Mucosa of rectum (tissue), 2 donors: ENCODE results near the gene SEMA3D.
A peak's percentile ranks its signal among the peaks of the same experiment; 100 is the strongest.

Source experiments
- H3K27ac ChIP-seq, 2 donors: one replicate each; pipeline ENCODE4 v1.7.0; 2013; ENCODE audit warnings: inconsistent platforms in 2 of 2, low read depth in 2 of 2, low read length in 2 of 2
- H3K27me3 ChIP-seq, 2 donors: one replicate each; pipeline ENCODE4 v1.7.0; 2013; ENCODE audit warnings: low read length in 2 of 2; ENCODE audit not compliant: control insufficient read depth in 2 of 2, insufficient read depth in 2 of 2
- H3K36me3 ChIP-seq, 2 donors: one replicate each; pipeline ENCODE4 v1.7.0; 2013; ENCODE audit warnings: low read length in 2 of 2; ENCODE audit not compliant: control insufficient read depth in 2 of 2, insufficient read depth in 2 of 2
- H3K4me1 ChIP-seq, 2 donors: one replicate each; pipeline ENCODE4 v1.7.0; 2013; ENCODE audit warnings: low read length in 2 of 2, mild to moderate bottlenecking in 1 of 2; ENCODE audit not compliant: control insufficient read depth in 2 of 2, insufficient read depth in 2 of 2
- H3K4me3 ChIP-seq, 2 donors: one replicate each; pipeline ENCODE4 v1.7.0; 2013; ENCODE audit warnings: low read length in 2 of 2
- H3K9ac ChIP-seq, 2 donors: one replicate each; pipeline ENCODE4 v1.7.0; 2013; ENCODE audit warnings: low read length in 2 of 2, low read depth in 1 of 2, mild to moderate bottlenecking in 1 of 2
- H3K9me3 ChIP-seq, 2 donors: one replicate each; pipeline ENCODE4 v1.7.0; 2013; ENCODE audit warnings: low read length in 2 of 2; ENCODE audit not compliant: control insufficient read depth in 2 of 2
- donor health status: healthy.
- donor health status: Normal muscosa, but diverticular disease.

SEMA3D gene

DNA sequence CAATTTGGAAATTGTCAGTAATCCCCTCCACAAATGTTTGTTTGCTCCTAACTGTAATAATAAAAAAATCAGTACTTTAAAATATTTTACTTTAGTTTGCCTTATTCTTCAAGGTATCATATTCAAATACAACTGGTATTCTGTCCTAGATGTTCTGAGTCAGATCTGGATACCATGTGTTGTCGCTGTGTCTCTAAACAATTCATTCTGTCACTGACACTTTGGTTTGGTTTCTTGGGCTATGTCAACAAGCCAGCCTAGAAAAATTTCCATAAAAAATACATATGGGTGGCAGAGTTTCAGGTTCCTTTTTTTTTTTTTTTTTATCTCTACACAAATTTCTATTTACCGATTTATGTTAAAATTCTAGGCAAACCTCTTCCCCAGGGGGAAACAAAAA is 33.2 kb upstream of the SEMA3D start:
- Histone ChIP-seq H3K9ac (no peak overlapping the region), H3K36me3 (no peaks in the 10 kb centered on the region), H3K4me3 (no peak overlapping the region), H3K9me3 (no peaks in the 10 kb centered on the region), H3K27me3 (no peaks in the 10 kb centered on the region), H3K4me1 (no peaks in the 10 kb centered on the region), H3K27ac (no peak overlapping the region)

DNA sequence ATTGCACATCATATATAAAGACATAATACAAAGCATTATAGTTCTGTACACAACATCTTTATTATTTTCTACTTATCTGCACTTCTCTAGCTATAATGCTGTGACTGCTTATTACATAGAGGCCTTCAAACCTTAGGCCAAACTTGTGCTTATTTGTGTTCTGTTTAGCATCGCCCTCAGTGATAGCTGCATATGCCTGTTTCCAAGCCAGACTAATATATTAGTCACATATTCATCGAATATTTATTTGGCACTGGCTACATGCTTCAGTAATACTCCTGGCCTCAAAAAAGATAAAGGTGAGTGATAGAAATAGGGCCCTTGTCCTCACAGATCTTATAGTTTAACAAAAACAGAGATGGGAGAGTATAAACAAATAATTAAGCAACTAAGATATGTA is 30.2 kb upstream of the SEMA3D start:
- H3K4me1 ChIP-seq, result no peaks in the 10 kb centered on the region
- no peaks in the 10 kb centered on the region for H3K36me3 ChIP-seq
- no peak overlapping the region for H3K27ac ChIP-seq
- no peaks in the 10 kb centered on the region for H3K9me3 ChIP-seq
- no peak overlapping the region for H3K4me3 ChIP-seq
- no peak overlapping the region for H3K9ac ChIP-seq
- H3K27me3 ChIP-seq, result no peaks in the 10 kb centered on the region

DNA sequence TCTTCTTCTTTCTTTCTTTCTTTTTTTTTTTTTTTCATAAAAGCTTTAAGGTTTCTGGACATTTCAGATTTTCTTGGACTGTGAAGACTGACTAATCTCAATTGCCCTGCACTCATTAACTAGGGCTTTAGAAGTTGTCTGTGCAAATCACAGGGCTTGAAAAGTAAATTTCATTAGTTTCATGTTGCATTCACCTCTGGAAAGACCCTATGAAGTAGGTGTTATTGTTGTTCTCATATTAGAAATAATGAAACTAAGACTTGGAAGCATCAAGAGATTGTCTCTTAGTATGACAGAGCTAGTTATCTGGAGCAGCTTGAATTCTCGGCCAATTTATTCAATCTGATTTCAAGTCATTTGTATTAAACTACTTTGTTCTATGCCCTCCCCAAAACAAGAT is 28.2 kb upstream of the SEMA3D start:
- H3K27ac ChIP-seq, result no peak overlapping the region
- H3K9me3 ChIP-seq, result no peaks in the 10 kb centered on the region
- H3K27me3 ChIP-seq, result no peaks in the 10 kb centered on the region
- no peaks in the 10 kb centered on the region for H3K36me3 ChIP-seq
- H3K4me1 ChIP-seq, result no peaks in the 10 kb centered on the region
- no peak overlapping the region for H3K9ac ChIP-seq
- H3K4me3 ChIP-seq, result no peak overlapping the region

DNA sequence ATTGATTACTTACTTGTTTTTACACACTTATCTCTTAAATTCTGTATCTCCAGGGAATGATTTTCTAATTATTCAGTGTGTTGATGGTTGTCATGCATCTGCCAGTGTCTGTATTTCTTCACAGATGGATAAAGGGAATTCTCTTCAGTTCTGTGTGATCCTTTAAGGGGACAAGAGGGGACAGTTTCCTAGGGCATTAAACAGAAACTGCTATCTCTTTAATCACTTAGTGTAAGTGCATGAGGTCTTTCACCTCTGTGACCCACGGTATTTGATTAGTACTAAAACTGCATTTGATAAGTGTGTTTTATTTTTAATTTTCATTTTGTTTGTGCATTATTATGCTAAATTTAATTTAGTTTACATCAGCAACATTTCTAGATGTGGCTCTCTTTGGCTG is 26.6 kb upstream of the SEMA3D start:
- Histone ChIP-seq H3K9ac (no peak overlapping the region), H3K27ac (no peak overlapping the region), H3K9me3 (no peaks in the 10 kb centered on the region), H3K27me3 (no peaks in the 10 kb centered on the region), H3K36me3 (no peaks in the 10 kb centered on the region), H3K4me3 (no peak overlapping the region), H3K4me1 (no peaks in the 10 kb centered on the region)

DNA sequence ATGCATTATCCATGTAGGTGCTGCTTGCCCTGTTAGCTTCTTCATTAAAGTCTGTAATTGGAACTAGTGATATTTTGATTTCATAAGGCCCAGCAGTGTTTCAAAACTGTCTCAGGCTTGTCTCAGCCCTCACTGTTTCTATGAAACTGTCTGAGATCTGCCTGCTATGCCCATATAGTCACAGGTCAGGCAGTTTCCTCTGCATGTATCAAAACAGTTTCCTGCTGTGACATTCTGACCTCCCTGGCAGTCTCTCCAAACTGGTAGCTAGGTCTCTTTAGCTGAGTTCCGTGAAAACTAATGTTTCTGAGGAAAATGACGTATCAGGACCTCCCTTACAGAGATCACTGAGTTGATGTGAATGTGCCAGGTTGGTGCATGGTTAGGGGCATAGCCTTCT is 18.9 kb upstream of the SEMA3D start:
- H3K9ac ChIP-seq, result no peak overlapping the region
- H3K36me3 ChIP-seq, result no peaks in the 10 kb centered on the region
- H3K27ac ChIP-seq, result no peak overlapping the region
- H3K4me1 ChIP-seq, result no peaks in the 10 kb centered on the region
- no peaks in the 10 kb centered on the region for H3K9me3 ChIP-seq
- no peak overlapping the region for H3K4me3 ChIP-seq
- H3K27me3 ChIP-seq, result no peaks in the 10 kb centered on the region

DNA sequence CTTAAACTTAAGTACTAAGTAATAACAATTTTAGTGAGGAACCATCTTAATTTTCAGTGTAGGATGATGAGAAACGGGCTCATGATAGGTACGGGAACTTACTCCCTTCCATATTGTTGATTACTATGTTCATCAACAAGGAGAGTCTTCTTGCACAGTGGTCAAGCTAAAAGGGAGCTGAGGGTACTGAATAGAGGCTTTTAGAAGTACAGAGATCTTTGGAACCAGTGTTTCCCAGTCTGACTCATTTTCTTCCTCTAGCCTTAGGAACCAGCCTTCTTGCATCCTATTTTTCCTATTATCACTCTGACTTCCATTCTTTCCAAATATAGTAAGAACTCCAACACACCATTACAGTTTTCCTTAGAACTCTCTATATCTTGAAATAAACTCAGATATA is 17.6 kb upstream of the SEMA3D start:
- H3K36me3 ChIP-seq, result no peaks in the 10 kb centered on the region
- H3K4me1 ChIP-seq, result no peaks in the 10 kb centered on the region
- H3K27ac ChIP-seq, result no peak overlapping the region
- H3K4me3 ChIP-seq, result no peak overlapping the region
- H3K27me3 ChIP-seq, result no peaks in the 10 kb centered on the region
- H3K9me3 ChIP-seq, result no peaks in the 10 kb centered on the region
- no peak overlapping the region for H3K9ac ChIP-seq

DNA sequence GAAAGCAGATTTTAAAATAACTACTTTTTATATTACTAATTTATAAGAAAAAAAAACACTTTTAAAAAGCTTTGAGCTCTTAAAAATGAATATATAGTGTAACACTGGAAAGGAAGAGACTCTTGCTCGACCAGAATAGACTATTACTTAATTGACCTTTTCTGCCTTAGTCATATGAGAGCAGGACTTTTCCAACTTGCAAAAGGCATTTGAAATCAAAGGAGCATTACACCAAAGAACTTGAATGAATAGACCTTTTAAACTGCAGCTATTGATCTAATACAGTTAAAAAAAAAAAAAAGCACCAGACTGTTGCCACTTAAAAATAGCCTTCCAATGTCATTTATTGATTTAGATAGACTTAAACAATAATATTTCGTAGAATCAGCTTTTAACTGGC is 17.2 kb upstream of the SEMA3D start:
- no peaks in the 10 kb centered on the region for H3K9me3 ChIP-seq
- H3K4me1 ChIP-seq, result no peaks in the 10 kb centered on the region
- H3K9ac ChIP-seq, result no peak overlapping the region
- no peaks in the 10 kb centered on the region for H3K36me3 ChIP-seq
- no peaks in the 10 kb centered on the region for H3K27me3 ChIP-seq
- H3K4me3 ChIP-seq, result no peak overlapping the region
- no peak overlapping the region for H3K27ac ChIP-seq

DNA sequence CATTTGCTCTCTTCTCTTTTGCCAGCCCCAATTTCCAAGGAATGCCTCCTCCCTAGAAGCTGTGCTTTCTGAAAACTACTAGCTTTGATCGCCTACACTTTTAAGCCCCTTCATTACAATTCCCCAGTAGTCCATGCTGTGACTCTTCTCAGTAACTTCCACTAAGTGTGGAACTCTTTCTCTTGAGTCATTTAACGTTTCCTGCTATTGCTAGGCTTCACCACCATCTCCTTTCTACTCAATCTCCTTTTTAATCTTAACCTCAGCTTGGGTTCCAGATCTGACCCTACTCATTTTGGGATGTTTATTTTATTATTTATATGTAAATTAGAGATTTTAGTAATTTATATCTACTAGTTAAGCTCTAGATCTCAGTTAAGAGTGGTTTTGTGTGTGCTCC is 14.4 kb upstream of the SEMA3D start:
- Histone ChIP-seq H3K27ac (no peak overlapping the region), H3K9ac (no peak overlapping the region), H3K4me1 (no peaks in the 10 kb centered on the region), H3K36me3 (no peaks in the 10 kb centered on the region), H3K27me3 (no peaks in the 10 kb centered on the region), H3K9me3 (no peaks in the 10 kb centered on the region), H3K4me3 (no peak overlapping the region)

DNA sequence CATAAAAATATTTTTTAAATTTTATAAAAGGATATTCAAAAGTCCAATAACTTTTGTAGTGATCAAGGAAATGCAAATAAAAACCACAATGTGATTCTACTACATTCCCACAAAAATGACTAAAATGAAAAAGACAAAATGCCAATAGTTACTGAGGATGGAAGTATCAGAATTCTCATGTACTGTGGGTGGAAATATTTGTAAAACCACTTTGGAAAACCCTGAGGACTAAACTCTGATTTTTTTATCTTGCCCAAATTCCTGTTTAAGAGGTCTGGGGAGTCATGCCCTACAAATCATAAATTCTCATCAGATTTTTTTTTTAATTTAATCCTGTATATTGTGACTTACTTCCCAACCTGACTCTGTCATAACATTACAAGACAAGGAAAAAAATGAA is 9.8 kb upstream of the SEMA3D start:
- Histone ChIP-seq H3K9me3 (no peaks in the 10 kb centered on the region), H3K4me1 (no peaks in the 10 kb centered on the region), H3K9ac (no peak overlapping the region), H3K4me3 (no peak overlapping the region), H3K36me3 (no peaks in the 10 kb centered on the region), H3K27me3 (no peaks in the 10 kb centered on the region), H3K27ac (no peak overlapping the region)

DNA sequence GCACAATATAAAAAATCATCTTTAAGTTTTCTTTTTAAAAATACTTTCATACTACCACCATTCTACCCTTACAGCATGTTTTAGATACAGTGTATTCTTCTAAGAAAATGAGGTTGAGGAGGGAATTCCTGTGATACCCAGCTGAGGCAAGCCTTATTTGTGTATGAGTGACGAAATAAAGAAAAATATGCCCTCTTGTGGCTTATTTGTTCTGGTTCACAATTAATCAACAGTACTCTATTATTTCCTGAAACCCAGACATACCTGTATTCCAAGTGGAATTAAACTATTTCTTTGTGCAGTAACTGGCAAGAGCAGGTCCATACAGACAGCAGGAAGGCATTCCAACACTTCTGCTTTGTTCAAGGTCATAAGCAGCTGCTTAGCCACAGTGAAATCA is 4.5 kb upstream of the SEMA3D start:
- H3K4me3 ChIP-seq, result no peak overlapping the region
- H3K4me1 ChIP-seq, result no peaks in the 10 kb centered on the region
- H3K9me3 ChIP-seq, result no peaks in the 10 kb centered on the region
- H3K27me3 ChIP-seq, result peaks cover 0 to 1% of the 10 kb centered on the region in 2 donors
- no peak overlapping the region for H3K9ac ChIP-seq
- no peak overlapping the region for H3K27ac ChIP-seq
- no peaks in the 10 kb centered on the region for H3K36me3 ChIP-seq

DNA sequence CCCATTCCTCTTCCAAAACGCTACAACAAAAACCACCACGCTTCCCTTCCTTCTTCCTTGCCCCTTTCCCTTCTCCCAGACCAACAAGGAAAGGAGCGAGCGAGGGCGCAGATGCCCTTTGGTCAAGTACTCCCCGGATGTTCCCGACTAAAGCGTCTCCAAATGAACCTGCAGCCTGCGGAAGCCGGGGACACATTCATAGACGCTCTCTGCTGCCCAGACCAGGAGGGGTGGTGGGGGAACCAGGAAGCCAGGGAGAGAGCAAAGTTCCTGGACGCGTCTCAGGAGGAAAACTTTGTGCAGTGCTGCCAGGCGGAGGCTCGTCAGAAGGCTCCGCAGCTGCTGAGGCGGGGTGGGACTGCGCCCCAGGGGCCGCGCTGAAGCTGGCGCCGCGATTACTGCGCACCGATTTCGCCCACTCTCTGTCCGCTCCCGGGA is 754 bp downstream of the SEMA3D start:
- Histone ChIP-seq H3K9ac (peak overlapping the region; percentile 42 to 49), H3K4me3 (peak overlapping the region; percentile 64 to 71), H3K4me1 (no peaks in the 10 kb centered on the region), H3K27ac (peak overlapping the region; percentile 35 to 41), H3K9me3 (no peaks in the 10 kb centered on the region), H3K27me3 (peaks cover 4 to 8% of the 10 kb centered on the region in 2 donors), H3K36me3 (no peaks in the 10 kb centered on the region)
